Lower leg skin (tissue), 4 donors: Measurements from ENCODE around the gene HIGD1B. TPM values are rescaled to one million over a fixed set of nuclear protein-coding genes. Genes with fewer than 3 reads are reported as not detected.

Experiments
- DNase-seq, 2 donors: peaks; one replicate each; pipeline ENCODE4 v3.0.0-alpha.2; 2019; ENCODE audit warnings: low spot score in 2 of 2
- H3K4me3 ChIP-seq: fragments of 200-600 bp; sonication (generic); 2 replicates; pipeline ENCODE4 v1.5.1; 2017; ENCODE audit warnings: mild to moderate bottlenecking, low read depth; ENCODE audit not compliant: poor library complexity, severe bottlenecking
- POLR2A ChIP-seq, 2 donors: fragments of 450-650 bp; IDR thresholded peaks; one replicate each; pipeline ENCODE4 v1.6.1; 2016 to 2017; ENCODE audit warnings: antibody characterized with exemption in 2 of 2, mild to moderate bottlenecking in 1 of 2, moderate library complexity in 1 of 2
- WGBS, 2 donors: methylation state at CpG; one replicate each; pipeline ENCODE4 v1.1.5; 2018; 5-methylcytosine and 5-hydroxymethylcytosine counted together
- intact Hi-C: fragments of 100-400 bp; cut with DNase I; formaldehyde crosslinking; loops from one replicate; pipeline ENCODE4 v1.15.0; 2023; ENCODE audit warnings: low total_unique reads
- total RNA-seq, 4 donors: library from RNA; depleted of rRNA; stranded (reverse); fragments of >200 nt; gene quantifications; one replicate each; pipeline ENCODE4 v1.1.0, GENCODE V29; 2016
- TF ChIP-seq, protein P1 (sequence below), 3 donors: fragments of 450-650 bp; IDR thresholded peaks; one replicate each; pipeline ENCODE4 v1.5.1; 2016; ENCODE audit warnings: antibody characterized with exemption in 3 of 3, mild to moderate bottlenecking in 3 of 3, moderate library complexity in 2 of 3

HIGD1B gene
- total RNA-seq, 4 donors from 2014 or later: 0.52 TPM; not detected in 3

DNA sequence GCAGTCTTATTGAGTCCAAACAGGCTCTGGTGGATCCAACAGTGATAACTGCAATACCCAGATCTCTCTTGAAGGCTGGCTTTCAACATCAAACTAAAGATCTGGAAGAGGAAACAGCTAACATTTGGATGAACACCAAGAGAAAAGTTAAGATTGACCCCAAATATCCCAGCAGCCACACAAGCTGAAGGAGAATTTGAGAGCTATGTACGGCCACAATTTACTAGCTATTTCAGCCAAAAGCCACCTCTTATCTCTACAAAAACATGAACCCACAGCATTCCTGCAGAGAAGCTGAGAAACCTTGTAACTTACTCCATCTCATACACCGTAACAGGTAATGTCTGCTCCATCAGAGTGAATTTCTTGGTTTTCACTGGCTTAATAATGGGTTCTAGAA lies 37.3 kb downstream of the HIGD1B start:
- intact Hi-C loops: loop anchor here (10.0 kb wide), 1 partner anchor 1670 kb away; the partner anchor contains the start of gene TMEM106A
- WGBS, 2 donors: 95 to 97% methylated on average over 2 of the region's 2 CpGs

DNA sequence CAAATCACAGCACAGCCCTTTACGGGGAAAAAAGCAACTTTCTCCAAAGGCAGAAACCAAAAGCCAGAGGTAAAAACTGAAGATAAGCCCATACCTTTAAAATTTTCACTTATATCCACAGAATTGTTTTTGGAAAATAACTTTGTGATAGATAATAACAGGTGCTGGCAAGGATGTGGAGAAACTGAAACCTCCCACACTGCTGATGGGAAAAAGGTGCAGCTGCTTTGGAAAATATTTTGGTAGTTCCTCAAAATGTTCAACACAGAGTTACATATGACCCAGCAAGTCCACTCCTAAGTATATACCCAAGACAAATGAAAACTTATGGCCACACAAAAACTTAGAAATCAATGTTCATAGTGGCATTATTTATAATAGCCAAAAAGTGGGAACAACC lies 39.3 kb downstream of the HIGD1B start:
- intact Hi-C loops: loop anchor here (10.0 kb wide), 1 partner anchor 1672 kb away; the partner anchor contains the start of gene TMEM106A
- no peak overlapping the region for H3K4me3 ChIP-seq
- TF ChIP-seq POLR2A (IDR thresholded peaks at IDR 0.05): no peak
- TF ChIP-seq, protein P1, sequence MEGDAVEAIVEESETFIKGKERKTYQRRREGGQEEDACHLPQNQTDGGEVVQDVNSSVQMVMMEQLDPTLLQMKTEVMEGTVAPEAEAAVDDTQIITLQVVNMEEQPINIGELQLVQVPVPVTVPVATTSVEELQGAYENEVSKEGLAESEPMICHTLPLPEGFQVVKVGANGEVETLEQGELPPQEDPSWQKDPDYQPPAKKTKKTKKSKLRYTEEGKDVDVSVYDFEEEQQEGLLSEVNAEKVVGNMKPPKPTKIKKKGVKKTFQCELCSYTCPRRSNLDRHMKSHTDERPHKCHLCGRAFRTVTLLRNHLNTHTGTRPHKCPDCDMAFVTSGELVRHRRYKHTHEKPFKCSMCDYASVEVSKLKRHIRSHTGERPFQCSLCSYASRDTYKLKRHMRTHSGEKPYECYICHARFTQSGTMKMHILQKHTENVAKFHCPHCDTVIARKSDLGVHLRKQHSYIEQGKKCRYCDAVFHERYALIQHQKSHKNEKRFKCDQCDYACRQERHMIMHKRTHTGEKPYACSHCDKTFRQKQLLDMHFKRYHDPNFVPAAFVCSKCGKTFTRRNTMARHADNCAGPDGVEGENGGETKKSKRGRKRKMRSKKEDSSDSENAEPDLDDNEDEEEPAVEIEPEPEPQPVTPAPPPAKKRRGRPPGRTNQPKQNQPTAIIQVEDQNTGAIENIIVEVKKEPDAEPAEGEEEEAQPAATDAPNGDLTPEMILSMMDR (IDR thresholded peaks at IDR 0.05): no peak
- no peak for DNase-seq
- WGBS, 2 donors: 82 to 97% methylated on average over 1 of the region's 1 CpG

More for the DNA sequence above, 37.3 kb downstream of the HIGD1B start:
- H3K4me3 ChIP-seq: no peak overlapping the region
- no peak for DNase-seq
- TF ChIP-seq, protein P1 (IDR thresholded peaks at IDR 0.05): no peak
- no peak for TF ChIP-seq POLR2A (IDR thresholded peaks at IDR 0.05)

DNA sequence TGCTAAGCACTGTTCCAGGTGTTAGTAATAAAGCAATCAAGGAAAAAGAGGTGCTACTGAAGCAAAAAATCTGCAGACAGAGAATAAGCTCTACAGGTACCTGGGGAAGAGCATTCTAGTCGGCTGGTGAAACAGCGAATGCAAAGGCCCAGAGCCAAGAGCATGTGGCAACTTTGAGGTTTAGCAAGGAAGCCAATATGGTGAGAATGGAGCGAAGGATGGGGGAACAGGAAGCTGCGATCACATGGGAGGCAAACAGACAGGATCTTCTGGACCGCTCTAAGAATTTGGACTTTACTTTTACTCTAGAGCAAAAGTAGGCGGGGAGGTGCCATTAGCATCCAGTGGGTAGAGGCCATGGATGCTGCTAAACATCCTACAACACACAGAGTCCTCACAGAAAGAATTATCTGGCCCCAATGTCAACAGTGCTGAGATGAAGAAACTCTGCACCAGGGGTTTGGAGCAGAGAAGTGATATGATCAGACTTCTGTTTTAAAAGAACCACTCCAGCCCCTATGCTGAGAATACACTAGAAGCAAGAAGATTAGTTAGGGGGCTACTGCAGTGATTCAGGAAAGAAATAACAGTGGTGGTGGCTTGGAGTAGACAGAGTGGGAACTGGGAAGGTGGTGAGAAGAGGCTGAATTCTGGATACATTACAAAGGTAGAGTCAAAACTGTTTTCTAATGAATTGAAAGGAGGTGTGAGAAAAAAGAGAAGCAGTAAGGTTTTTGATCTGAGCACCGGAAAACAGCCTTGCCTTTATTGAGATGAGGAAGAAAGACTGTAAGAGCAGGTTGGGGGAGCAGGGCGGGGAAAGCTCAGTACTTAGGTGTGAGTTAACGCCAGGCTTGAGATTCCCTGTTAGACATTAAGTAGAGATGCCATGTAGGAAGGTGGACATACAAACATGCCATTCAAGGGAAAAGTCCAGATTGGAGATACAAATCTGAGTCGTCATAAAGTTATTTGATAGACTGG lies 40.6 kb downstream of the HIGD1B start:
- intact Hi-C loops: loop anchor here (10.0 kb wide), 1 partner anchor 1673 kb away; the partner anchor contains the start of gene TMEM106A
- no peak overlapping the region for H3K4me3 ChIP-seq
- TF ChIP-seq, protein P1 (IDR thresholded peaks at IDR 0.05): no peak
- TF ChIP-seq POLR2A (IDR thresholded peaks at IDR 0.05): no peak
- WGBS, 2 donors: 75 to 78% methylated on average over 10 of the region's 10 CpGs
- DNase-seq: no peak

DNA sequence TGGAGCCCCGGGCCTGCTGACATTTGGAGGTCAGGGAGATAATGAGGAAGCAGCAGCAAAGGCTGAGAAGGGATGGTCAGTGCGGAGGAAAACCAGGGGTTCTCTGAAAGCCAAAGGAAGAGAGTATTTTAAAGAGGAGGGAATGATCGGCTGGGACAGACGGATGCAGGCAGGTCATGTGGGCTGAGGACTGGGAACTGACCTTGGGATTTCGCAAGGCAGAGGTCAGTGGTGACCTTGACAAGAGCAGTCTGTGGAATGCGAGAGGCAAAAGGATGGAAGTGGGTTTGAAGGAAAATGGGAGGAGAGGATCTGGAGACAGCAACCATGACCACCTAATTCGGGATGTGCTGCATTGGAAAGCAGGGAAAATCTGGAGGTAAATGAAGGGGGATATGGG lies 41.3 kb downstream of the HIGD1B start:
- WGBS, 2 donors: 88 to 91% methylated on average over 7 of the region's 7 CpGs
- no peak for TF ChIP-seq POLR2A (IDR thresholded peaks at IDR 0.05)
- TF ChIP-seq, protein P1 (IDR thresholded peaks at IDR 0.05): no peak
- intact Hi-C loops: loop anchor here (10.0 kb wide), 1 partner anchor 1674 kb away; the partner anchor contains the start of gene TMEM106A
- H3K4me3 ChIP-seq: no peak overlapping the region
- DNase-seq: no peak

DNA sequence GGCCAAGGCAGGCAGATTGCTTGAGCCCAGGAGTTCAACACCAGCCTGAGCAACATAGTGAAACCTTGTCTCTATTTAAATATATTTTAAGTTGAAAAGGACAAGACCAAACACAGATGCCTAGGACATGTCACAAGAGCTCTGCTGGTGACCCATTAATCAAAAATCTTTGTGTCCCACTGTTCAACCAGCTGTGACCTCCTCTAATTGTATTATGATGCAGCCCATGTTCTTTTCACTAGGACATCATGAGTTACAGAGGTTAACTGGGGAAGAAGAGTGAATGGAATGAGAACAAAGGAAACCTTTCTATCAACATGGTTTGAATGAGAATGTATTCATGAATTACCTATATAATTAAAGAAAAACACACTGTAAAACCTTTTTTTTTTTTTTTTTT lies 44.6 kb downstream of the HIGD1B start:
- no peak overlapping the region for H3K4me3 ChIP-seq
- TF ChIP-seq, protein P1 (IDR thresholded peaks at IDR 0.05): no peak
- no peak for TF ChIP-seq POLR2A (IDR thresholded peaks at IDR 0.05)
- DNase-seq: no peak
- intact Hi-C loops: no loop called here
